K562 (cell line): ENCODE data around the gene RFX7. TPM values are rescaled to one million over a fixed set of nuclear protein-coding genes. Genes with fewer than 3 reads are reported as not detected.

Experiments
- CGGBP1 ChIP-seq: fragments of 250-450 bp; sonication (Bioruptor Pico); IDR thresholded peaks from 2 replicates; pipeline ENCODE4 v1.9.0; 2021; ENCODE audit warnings: mild to moderate bottlenecking
- CREBBP ChIP-seq: IDR thresholded peaks from one replicate; pipeline ENCODE4 v1.6.1; 2012; ENCODE audit warnings: low read depth, mild to moderate bottlenecking, control low read depth, inconsistent platforms, low read length
- HOXB6 ChIP-seq: fragments of 250-450 bp; sonication (Bioruptor Pico); IDR thresholded peaks from 2 replicates; pipeline ENCODE4 v1.5.1; 2022; ENCODE audit warnings: mild to moderate bottlenecking, borderline replicate concordance
- NR2C2 ChIP-seq, 2 experiments: fragments of 200-800 bp in 1 of 2; sonication (Bioruptor generic) in 1 of 2; sonication (generic) in 1 of 2; formaldehyde crosslinking in 1 of 2; IDR thresholded peaks; 2 replicates each; pipeline versions ENCODE4 v1.6.1 to v1.8.0; 2016 to 2022; ENCODE audit warnings: mild to moderate bottlenecking in 1 of 2, missing compliant biosample characterization in 1 of 2, missing genetic modification characterization in 1 of 2, missing genetic modification reagents in 1 of 2
- SIX5 ChIP-seq, 2 experiments: IDR thresholded peaks; 2 replicates each; pipeline ENCODE4 v1.6.1; 2011; ENCODE audit warnings: low read length in 2 of 2, borderline replicate concordance in 1 of 2, low read depth in 1 of 2, mild to moderate bottlenecking in 1 of 2, moderate library complexity in 1 of 2; ENCODE audit not compliant: insufficient read depth in 1 of 2
- SRSF9 ChIP-seq: fragments of 200-400 bp; formaldehyde crosslinking; IDR thresholded peaks from 2 replicates; pipeline ENCODE4 v1.6.1; 2017; ENCODE audit warnings: low read depth, low read length, borderline replicate concordance
- TEAD1 ChIP-seq, 2 experiments: fragments of 450-650 bp in 1 of 2; sonication (generic) in 1 of 2; formaldehyde crosslinking; IDR thresholded peaks; 2 replicates each; pipeline versions ENCODE4 v1.4.0 to v1.8.0; 2020 to 2022; ENCODE audit warnings: mild to moderate bottlenecking in 2 of 2, missing genetic modification reagents in 1 of 2
- ZKSCAN1 ChIP-seq: fragments of 150-350 bp; IDR thresholded peaks from 2 replicates; pipeline ENCODE4 v1.6.1; 2016; ENCODE audit warnings: low read depth, low read length
- ZNF3 ChIP-seq: fragments of 250-450 bp; sonication (Bioruptor Pico); IDR thresholded peaks from 2 replicates; pipeline ENCODE4 v1.5.0; 2021; ENCODE audit warnings: mild to moderate bottlenecking, moderate library complexity
- ZNF316 ChIP-seq: fragments of 450-650 bp; IDR thresholded peaks from 2 replicates; pipeline ENCODE4 v1.6.1; 2016
- ZNF408 ChIP-seq: fragments of 250-450 bp; sonication (Bioruptor Pico); IDR thresholded peaks from 2 replicates; pipeline ENCODE4 v1.4.0; 2020; ENCODE audit warnings: low read depth, mild to moderate bottlenecking, moderate library complexity
- ZNF507 ChIP-seq: conservative IDR thresholded peaks from 2 replicates; pipeline ENCODE4 v1.6.1; 2017; ENCODE audit warnings: missing genetic modification characterization, missing compliant biosample characterization
- ZNF589 ChIP-seq: fragments of 200-800 bp; sonication (Bioruptor generic); IDR thresholded peaks from 2 replicates; pipeline ENCODE4 v1.6.1; 2016; ENCODE audit warnings: low read depth, missing genetic modification characterization, missing compliant biosample characterization
- ZNF707 ChIP-seq: fragments of 250-450 bp; sonication (Bioruptor Pico); conservative IDR thresholded peaks from 2 replicates; pipeline ENCODE4 v1.8.0; 2022; ENCODE audit warnings: inconsistent platforms, mild to moderate bottlenecking, moderate library complexity
- polyA plus RNA-seq, 8 experiments: library from polyadenylated mRNA; depleted of rRNA in 4 of 8; stranded (reverse) in 5 of 8; unstranded in 3 of 8; fragments of >200 nt; fragmentation: Nextera tagmentation in 2 of 8; fragmentation: Illumina TruSeq in 1 of 8; extraction: Ambion mirVana in 2 of 8; extraction: Trizol in 1 of 8; gene quantifications; 2 replicates each; pipeline versions ENCODE4 v1.2.1 to v1.2.3, GENCODE V29; 2011 to 2014; ENCODE audit warnings: inconsistent platforms in 1 of 8, missing spikeins in 1 of 8
- total RNA-seq, 7 experiments: library from RNA; depleted of rRNA in 6 of 7; stranded (reverse); fragments of >200 nt in 6 of 7; fragmentation: Illumina TruSeq in 2 of 7; extraction: Trizol in 2 of 7; gene quantifications; 2 replicates each; pipeline versions ENCODE4 v1.2.1 to v1.2.3, GENCODE V29; 2011 to 2021; ENCODE audit warnings: low replicate concordance in 1 of 7
- TF ChIP-seq, protein P1 (sequence below): fragments of 250-450 bp; sonication (Bioruptor Pico); IDR thresholded peaks from 2 replicates; pipeline ENCODE4 v1.8.0; 2022; ENCODE audit warnings: inconsistent platforms
- TF ChIP-seq, protein P2 (sequence below): sonication (generic); formaldehyde crosslinking; IDR thresholded peaks from 2 replicates; pipeline ENCODE4 v1.8.1; 2023; ENCODE audit warnings: mild to moderate bottlenecking, missing genetic modification reagents
- TF ChIP-seq, protein P3 (sequence below), 2 experiments: fragments of 450-650 bp; IDR thresholded peaks; 2 replicates each; pipeline ENCODE4 v1.6.1; 2018; ENCODE audit warnings: mild to moderate bottlenecking in 2 of 2, low read depth in 1 of 2; ENCODE audit not compliant: partially characterized antibody in 2 of 2
- TF ChIP-seq, protein P4 (sequence below): IDR thresholded peaks from 2 replicates; pipeline ENCODE4 v1.6.1; 2011; ENCODE audit not compliant: insufficient read length; ENCODE audit errors: extremely low read depth

RFX7 gene
- total and polyA plus RNA-seq, 9 of the 15 experiments (the other 6 are each of a cell fraction or from before 2014, with no cell fraction given) = 2.4 to 17.9 (median 6.3) TPM

GRCh38 chr15:56245871-56246814 lies 2.5 kb upstream of the RFX7 start (continued):
- TF ChIP-seq, protein P1, sequence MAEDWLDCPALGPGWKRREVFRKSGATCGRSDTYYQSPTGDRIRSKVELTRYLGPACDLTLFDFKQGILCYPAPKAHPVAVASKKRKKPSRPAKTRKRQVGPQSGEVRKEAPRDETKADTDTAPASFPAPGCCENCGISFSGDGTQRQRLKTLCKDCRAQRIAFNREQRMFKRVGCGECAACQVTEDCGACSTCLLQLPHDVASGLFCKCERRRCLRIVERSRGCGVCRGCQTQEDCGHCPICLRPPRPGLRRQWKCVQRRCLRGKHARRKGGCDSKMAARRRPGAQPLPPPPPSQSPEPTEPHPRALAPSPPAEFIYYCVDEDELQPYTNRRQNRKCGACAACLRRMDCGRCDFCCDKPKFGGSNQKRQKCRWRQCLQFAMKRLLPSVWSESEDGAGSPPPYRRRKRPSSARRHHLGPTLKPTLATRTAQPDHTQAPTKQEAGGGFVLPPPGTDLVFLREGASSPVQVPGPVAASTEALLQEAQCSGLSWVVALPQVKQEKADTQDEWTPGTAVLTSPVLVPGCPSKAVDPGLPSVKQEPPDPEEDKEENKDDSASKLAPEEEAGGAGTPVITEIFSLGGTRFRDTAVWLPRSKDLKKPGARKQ (CRISPR knock-in tag) = no peak
- no peak for TF ChIP-seq ZNF408
- no peak for TF ChIP-seq ZNF507 (tag)
- peak in 1 of 2 experiments; percentile 76; a peak in 1 of 4 replicates for TF ChIP-seq TEAD1 (CRISPR knock-in tag; IDR thresholded peaks at IDR 0.05)
- TF ChIP-seq HOXB6 (CRISPR knock-in tag) = no peak
- TF ChIP-seq ZNF589 (CRISPR knock-in tag) = no peak
- TF ChIP-seq ZNF3 (CRISPR knock-in tag) = no peak
- TF ChIP-seq, protein P2, sequence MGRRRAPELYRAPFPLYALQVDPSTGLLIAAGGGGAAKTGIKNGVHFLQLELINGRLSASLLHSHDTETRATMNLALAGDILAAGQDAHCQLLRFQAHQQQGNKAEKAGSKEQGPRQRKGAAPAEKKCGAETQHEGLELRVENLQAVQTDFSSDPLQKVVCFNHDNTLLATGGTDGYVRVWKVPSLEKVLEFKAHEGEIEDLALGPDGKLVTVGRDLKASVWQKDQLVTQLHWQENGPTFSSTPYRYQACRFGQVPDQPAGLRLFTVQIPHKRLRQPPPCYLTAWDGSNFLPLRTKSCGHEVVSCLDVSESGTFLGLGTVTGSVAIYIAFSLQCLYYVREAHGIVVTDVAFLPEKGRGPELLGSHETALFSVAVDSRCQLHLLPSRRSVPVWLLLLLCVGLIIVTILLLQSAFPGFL (CRISPR knock-in tag) = no peak
- no peak for TF ChIP-seq SIX5 (IDR thresholded peaks at IDR 0.05; ENCODE audit: borderline replicate concordance in 1 of 2, insufficient read depth in 1 of 2, low read depth in 1 of 2, low read length in 2 of 2)
- peak; percentile 58; the same call in 1 of the 2 replicates for TF ChIP-seq ZKSCAN1
- TF ChIP-seq ZNF316 = no peak
- TF ChIP-seq, protein P3, sequence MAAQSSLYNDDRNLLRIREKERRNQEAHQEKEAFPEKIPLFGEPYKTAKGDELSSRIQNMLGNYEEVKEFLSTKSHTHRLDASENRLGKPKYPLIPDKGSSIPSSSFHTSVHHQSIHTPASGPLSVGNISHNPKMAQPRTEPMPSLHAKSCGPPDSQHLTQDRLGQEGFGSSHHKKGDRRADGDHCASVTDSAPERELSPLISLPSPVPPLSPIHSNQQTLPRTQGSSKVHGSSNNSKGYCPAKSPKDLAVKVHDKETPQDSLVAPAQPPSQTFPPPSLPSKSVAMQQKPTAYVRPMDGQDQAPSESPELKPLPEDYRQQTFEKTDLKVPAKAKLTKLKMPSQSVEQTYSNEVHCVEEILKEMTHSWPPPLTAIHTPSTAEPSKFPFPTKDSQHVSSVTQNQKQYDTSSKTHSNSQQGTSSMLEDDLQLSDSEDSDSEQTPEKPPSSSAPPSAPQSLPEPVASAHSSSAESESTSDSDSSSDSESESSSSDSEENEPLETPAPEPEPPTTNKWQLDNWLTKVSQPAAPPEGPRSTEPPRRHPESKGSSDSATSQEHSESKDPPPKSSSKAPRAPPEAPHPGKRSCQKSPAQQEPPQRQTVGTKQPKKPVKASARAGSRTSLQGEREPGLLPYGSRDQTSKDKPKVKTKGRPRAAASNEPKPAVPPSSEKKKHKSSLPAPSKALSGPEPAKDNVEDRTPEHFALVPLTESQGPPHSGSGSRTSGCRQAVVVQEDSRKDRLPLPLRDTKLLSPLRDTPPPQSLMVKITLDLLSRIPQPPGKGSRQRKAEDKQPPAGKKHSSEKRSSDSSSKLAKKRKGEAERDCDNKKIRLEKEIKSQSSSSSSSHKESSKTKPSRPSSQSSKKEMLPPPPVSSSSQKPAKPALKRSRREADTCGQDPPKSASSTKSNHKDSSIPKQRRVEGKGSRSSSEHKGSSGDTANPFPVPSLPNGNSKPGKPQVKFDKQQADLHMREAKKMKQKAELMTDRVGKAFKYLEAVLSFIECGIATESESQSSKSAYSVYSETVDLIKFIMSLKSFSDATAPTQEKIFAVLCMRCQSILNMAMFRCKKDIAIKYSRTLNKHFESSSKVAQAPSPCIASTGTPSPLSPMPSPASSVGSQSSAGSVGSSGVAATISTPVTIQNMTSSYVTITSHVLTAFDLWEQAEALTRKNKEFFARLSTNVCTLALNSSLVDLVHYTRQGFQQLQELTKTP (IDR thresholded peaks at IDR 0.05; ENCODE audit: low read depth in 1 of 2, partially characterized antibody in 2 of 2) = peak; percentile 61 to 83
- TF ChIP-seq ZNF707 (CRISPR knock-in tag) = no peak
- no peak for TF ChIP-seq CREBBP
- no peak for TF ChIP-seq SRSF9
- TF ChIP-seq, protein P4, sequence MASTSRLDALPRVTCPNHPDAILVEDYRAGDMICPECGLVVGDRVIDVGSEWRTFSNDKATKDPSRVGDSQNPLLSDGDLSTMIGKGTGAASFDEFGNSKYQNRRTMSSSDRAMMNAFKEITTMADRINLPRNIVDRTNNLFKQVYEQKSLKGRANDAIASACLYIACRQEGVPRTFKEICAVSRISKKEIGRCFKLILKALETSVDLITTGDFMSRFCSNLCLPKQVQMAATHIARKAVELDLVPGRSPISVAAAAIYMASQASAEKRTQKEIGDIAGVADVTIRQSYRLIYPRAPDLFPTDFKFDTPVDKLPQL = no peak
- no peak for TF ChIP-seq CGGBP1
- no peak for TF ChIP-seq NR2C2 (CRISPR knock-in tag; IDR thresholded peaks at IDR 0.05)
- peak; percentile 12; the same call in 1 of the 2 replicates for TF ChIP-seq NR2C2 (tag; IDR thresholded peaks at IDR 0.05)
